ENCODE measurements around the gene WDFY4. TPM values are rescaled to one million over a fixed set of nuclear protein-coding genes. Genes with fewer than 3 reads are reported as not detected.

Gene WDFY4
- total and polyA plus RNA-seq, 2 of the 13 experiments (the other 11 are each of a cell fraction or from before 2014, with no cell fraction given): not detected

DNA sequence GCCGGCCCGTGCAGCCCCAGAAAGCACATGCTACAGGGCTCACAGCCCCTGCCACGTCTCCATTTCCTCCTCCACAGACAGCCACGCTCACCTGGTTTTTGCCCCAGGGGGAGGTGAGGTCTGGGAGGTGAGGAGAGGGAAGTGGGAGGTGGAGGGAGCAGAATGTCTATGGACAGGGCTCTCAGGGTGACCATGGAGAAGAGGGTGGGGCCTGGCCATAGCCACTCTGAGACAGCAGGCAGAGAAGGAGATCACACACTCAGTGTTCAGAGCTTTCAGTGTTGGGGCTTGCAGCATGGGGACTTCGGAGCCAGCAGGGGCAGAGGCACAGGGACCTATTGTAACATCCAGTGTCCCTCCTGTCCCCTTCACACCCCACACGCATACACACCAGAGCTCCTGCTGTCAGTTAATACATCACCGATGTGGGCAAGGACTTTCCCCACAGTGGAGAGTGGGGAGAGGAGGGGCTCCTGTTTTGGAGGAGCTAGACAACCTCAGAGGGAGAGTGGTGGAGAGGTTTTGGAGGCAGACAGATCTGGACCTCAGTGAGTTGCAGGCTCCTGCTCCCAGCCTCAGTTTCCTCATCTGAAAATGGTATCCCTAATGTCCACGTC is 14.4 kb downstream of the WDFY4 start:
- ChIA-PET POLR2A (no interaction called here), CTCF (ENCODE audit: low intra/inter-chr PET ratio, low total read pairs) (no interaction called here)
- WGBS (ENCODE audit: low lambda C conversion rate): 4% methylated on average over 6 of the region's 8 CpGs
- Histone ChIP-seq H2AFZ (ENCODE audit: low read length) (no peak overlapping the region), H3K9me3 (ENCODE audit: low read length) (no peaks in the 10 kb centered on the region), H3K9ac (ENCODE audit: insufficient read depth, low read depth, low read length) (no peak overlapping the region), H3K79me2 (ENCODE audit: insufficient read depth, low read length) (no peaks in the 10 kb centered on the region), H3K4me1 (ENCODE audit: insufficient read depth, low read length) (no peaks in the 10 kb centered on the region), H3K36me3 (replicated peaks in 1 of 2; ENCODE audit: control insufficient read depth in 1 of 2, insufficient read depth in 2 of 2, low read length in 2 of 2) (no peaks in the 10 kb centered on the region), H3K27me3 (ENCODE audit: control insufficient read depth in 1 of 2, insufficient read depth in 2 of 2, low read length in 2 of 2) (peaks cover 0 to 8% of the 10 kb centered on the region in 2 experiments; a peak in 2 of 5 replicates), H3K4me2 (ENCODE audit: low read depth, low read length) (no peak overlapping the region), H3K4me3 (replicated peaks in 1 of 3; ENCODE audit: insufficient read depth in 1 of 3, low read depth in 2 of 3, low read length in 3 of 3) (no peak overlapping the region), H3K27ac (ENCODE audit: extremely low read length, insufficient read depth, low read length) (no peak overlapping the region), H4K20me1 (ENCODE audit: insufficient read depth, low read length) (no peaks in the 10 kb centered on the region)
- in situ Hi-C loops (cut with HindIII; ENCODE audit: extremely low pct_ligation_motif_present, low pct_unique_long_range_greater_than_20kb): no loop called here
- FAIRE-seq (no peak), DNase-seq (ENCODE audit: low spot score) (no peak), ATAC-seq (no peak)
- TF ChIP-seq PHF8 (CRISPR knock-in tag; IDR thresholded peaks at IDR 0.05) (no peak), MAZ (IDR thresholded peaks at IDR 0.05; ENCODE audit: borderline replicate concordance, low read depth, low read length) (no peak), MAZ (CRISPR knock-in tag; IDR thresholded peaks at IDR 0.05; ENCODE audit: low read depth) (no peak), ZNF747 (CRISPR knock-in tag; IDR thresholded peaks at IDR 0.05; ENCODE audit: borderline replicate concordance) (no peak), ZNF329 (CRISPR knock-in tag; IDR thresholded peaks at IDR 0.05; ENCODE audit: low read depth) (no peak)
- BruUV-seq (replicated peaks): no TSS peak
- intact Hi-C loops (cut with micrococcal nuclease; ENCODE audit: unreplicated experiment): no loop called here

DNA sequence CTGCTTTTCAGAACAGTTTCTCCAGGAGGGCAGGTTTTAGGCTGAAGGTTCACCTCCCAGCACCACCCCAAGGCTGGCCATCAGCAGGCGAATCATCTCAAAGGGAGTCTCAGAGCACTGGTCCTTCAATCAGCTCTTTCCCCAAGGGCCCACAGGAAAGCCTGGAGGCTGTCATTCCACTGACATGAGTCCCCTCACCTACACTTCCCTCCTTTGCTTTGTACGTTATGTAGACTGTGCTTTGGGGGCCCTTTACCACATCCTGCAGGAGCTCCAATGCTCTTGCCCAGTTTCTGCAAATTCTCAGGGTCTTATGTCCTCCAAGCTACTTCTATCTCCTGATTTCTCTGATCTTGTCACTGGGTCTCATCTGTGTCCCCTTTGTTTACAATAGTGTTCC is 15.4 kb downstream of the WDFY4 start:
- no TSS peak for BruUV-seq (replicated peaks)

More for the DNA sequence above, 15.4 kb downstream of the WDFY4 start:
- DNase-seq (ENCODE audit: low spot score): no peak
- 0% methylated on average over 1 of the region's 2 CpGs for WGBS (ENCODE audit: low lambda C conversion rate)
- Histone ChIP-seq H3K36me3 (replicated peaks in 1 of 2; ENCODE audit: control insufficient read depth in 1 of 2, insufficient read depth in 2 of 2, low read length in 2 of 2) (no peaks in the 10 kb centered on the region), H4K20me1 (ENCODE audit: insufficient read depth, low read length) (no peaks in the 10 kb centered on the region), H3K27ac (ENCODE audit: extremely low read length, insufficient read depth, low read length) (no peak overlapping the region), H3K4me2 (ENCODE audit: low read depth, low read length) (no peak overlapping the region), H2AFZ (ENCODE audit: low read length) (no peak overlapping the region), H3K9me3 (ENCODE audit: low read length) (no peaks in the 10 kb centered on the region), H3K9ac (ENCODE audit: insufficient read depth, low read depth, low read length) (no peak overlapping the region), H3K4me1 (ENCODE audit: insufficient read depth, low read length) (no peaks in the 10 kb centered on the region), H3K79me2 (ENCODE audit: insufficient read depth, low read length) (no peaks in the 10 kb centered on the region), H3K4me3 (replicated peaks in 1 of 3; ENCODE audit: insufficient read depth in 1 of 3, low read depth in 2 of 3, low read length in 3 of 3) (no peak overlapping the region), H3K27me3 (ENCODE audit: control insufficient read depth in 1 of 2, insufficient read depth in 2 of 2, low read length in 2 of 2) (peaks cover 0 to 10% of the 10 kb centered on the region in 2 experiments; a peak in 2 of 5 replicates)
- intact Hi-C loops (cut with micrococcal nuclease; ENCODE audit: unreplicated experiment) (no loop called here), in situ Hi-C loops (cut with HindIII; ENCODE audit: extremely low pct_ligation_motif_present, low pct_unique_long_range_greater_than_20kb) (no loop called here)
- POLR2A ChIA-PET: no interaction called here
- CTCF ChIA-PET (ENCODE audit: low intra/inter-chr PET ratio, low total read pairs): no interaction called here
- TF ChIP-seq, protein P1, sequence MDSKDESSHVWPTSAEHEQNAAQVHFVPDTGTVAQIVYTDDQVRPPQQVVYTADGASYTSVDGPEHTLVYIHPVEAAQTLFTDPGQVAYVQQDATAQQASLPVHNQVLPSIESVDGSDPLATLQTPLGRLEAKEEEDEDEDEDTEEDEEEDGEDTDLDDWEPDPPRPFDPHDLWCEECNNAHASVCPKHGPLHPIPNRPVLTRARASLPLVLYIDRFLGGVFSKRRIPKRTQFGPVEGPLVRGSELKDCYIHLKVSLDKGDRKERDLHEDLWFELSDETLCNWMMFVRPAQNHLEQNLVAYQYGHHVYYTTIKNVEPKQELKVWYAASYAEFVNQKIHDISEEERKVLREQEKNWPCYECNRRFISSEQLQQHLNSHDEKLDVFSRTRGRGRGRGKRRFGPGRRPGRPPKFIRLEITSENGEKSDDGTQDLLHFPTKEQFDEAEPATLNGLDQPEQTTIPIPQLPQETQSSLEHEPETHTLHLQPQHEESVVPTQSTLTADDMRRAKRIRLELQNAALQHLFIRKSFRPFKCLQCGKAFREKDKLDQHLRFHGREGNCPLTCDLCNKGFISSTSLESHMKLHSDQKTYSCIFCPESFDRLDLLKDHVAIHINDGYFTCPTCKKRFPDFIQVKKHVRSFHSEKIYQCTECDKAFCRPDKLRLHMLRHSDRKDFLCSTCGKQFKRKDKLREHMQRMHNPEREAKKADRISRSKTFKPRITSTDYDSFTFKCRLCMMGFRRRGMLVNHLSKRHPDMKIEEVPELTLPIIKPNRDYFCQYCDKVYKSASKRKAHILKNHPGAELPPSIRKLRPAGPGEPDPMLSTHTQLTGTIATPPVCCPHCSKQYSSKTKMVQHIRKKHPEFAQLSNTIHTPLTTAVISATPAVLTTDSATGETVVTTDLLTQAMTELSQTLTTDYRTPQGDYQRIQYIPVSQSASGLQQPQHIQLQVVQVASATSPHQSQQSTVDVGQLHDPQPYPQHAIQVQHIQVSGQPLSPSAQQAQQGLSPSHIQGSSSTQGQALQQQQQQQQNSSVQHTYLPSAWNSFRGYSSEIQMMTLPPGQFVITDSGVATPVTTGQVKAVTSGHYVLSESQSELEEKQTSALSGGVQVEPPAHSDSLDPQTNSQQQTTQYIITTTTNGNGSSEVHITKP (CRISPR knock-in tag; IDR thresholded peaks at IDR 0.05; ENCODE audit: low read depth): no peak
- no peak for FAIRE-seq
- no peak for ATAC-seq

Data from HepG2 (cell line).